GM21367 (cell line): Measurements from ENCODE around the gene TRIP6.
"Not testable (repeated sequence)": the region's sequence is repeated elsewhere in the genome, so short reads cannot be mapped to it uniquely, and the experiment has no call there.

Experiments
- ATAC-seq: cut with Tn5 transposase; IDR thresholded peaks from one replicate; pipeline ENCODE4 v1.9.1; 2021; ENCODE audit not compliant: unreplicated experiment

Gene TRIP6

DNA sequence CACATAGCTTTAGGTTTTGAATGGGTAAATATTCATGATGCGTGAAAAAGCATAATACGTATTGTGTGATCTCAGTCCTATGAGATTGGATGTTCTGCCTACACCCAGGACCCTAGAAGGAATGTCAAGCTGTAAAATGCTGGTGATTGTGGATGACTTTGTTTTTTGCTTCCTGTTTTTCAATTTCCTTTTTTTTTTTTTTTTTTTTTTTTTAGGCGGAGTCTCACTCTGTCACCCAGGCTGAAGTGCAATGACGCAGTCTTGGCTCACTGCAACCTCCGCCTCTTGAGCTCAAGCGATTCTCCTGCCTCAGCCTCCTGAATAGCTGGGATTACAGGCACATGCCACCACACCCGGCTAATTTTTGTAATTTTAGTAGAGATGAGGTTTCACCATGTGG, 43.3 kb downstream of the TRIP6 start:
- not testable (repeated sequence) for ATAC-seq

DNA sequence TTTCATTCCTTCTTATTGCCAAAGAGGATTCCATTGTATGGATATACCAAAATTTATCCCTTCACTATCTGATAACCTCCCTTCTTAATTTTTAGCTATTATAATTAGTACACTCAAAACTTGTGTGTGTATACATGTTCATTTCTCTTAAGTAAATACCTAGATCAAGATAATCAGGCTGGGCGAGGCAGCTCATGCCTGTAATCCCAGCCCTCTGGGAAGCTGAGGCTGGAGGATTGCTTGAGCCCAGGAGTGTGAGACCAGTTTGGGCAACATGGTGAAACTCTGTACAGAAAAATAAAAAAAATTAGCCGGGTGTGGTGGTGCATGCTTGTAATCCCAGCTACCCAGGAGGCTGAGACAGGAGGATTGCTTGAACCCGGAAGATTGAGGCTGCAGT, 44.3 kb downstream of the TRIP6 start:
- no peak for ATAC-seq

DNA sequence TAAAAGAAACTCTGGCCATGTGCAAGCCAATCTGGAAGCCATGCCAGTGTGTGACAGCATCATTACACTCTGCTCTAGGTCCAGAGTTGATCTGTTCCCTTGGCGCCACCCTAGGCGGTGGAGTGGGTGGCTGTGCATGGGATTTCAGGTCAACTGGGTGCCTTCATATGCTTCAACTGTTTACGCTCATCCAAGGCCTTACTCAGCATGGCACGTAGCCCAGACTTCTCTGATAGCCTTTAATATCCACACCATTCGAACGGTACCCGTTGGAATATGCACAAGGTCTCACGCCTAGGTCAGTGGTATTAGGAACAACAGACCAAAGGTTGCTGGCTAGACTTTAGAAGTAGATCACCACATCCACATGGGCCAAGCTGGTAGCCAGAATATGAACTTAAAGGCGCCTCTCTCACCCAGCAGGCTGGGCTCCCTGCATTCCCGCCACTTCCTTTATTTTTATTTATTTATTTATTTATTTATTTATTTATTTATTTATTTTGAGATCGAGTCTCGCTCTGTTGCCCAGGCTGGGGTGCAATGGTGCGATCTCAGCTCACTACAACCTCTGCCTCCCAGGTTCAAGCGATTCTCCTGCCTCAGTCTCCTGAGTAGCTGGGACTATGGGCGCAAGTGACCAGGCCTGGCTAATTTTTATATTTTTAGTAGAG, 47.2 kb downstream of the TRIP6 start:
- ATAC-seq: no peak

DNA sequence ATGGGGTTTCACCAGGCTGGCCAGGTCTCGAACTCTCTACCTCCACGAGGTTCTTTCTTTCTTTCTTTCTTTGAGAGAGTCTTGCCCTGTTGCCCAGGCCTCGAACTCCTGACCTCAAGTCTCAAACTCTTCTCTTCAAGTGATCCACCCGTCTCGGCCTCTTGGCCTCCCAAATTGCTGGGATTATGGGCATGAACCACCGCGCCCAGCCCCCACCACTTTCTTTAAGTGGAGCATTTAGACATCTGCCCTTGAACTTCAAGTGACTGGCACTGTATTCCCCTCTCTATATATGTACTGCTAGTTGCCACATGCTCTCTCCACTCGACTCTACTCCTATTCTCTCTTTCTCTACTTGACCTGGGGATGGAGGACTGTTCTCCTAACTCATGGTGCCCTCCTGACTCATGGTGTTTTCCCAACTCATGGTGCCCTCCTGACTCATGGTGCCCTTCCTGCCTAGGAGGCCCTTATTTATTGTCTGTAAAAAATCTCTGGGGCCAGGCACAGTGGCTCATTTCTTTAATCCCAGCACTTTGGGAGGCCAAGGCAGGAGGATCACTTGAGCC, 47.8 kb downstream of the TRIP6 start:
- ATAC-seq: no peak

DNA sequence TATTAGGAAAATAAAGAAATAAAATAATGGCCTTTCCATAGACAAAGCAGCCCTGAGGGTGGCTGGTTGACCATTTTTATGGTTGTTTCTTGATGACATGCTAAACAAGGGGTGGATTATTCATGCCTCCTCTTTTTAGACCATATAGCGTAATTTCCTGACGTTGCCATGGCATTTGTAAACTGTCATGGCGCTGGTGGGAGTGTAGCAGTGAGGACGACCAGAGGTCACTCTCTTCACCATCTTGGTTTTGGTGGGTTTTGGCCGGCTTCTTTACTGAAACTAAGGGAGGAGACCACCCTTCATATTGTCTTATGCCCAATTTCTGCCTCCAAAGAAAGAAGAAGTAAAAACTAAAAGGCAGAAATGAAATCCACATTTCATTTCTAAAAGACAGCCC, 52.1 kb downstream of the TRIP6 start:
- ATAC-seq: not testable (repeated sequence)

DNA sequence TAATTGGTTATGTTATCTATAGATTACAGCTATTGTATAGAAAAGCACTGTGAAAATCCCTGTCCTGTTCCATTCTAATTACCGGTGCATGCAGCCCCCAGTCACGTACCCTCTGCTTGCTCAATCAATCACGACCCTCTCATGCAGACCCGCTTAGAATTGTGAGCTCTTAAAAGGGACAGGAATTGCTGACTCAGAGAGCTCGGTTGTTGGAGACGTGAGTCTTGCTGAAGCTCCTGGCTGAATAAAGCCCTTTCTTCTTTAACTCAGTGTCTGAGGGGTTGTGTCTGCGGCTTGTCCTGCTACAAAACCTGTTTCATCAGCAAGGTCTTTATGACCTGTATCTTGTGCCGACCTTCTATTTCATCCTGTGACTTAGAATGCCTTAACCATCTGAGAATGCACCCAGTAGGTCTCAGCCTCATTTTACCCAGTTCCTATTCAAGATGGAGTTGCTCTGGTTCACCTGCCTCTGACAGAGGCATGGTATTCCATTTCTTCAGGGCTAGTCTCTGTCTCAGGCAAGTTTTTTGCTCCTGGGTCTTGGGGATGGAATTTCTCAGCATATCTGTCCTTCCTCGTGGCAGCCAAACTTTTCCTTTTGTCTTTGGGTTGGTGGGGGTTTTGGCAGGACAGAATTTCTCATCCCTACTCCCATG, 52.7 kb downstream of the TRIP6 start:
- ATAC-seq: not testable (repeated sequence)

DNA sequence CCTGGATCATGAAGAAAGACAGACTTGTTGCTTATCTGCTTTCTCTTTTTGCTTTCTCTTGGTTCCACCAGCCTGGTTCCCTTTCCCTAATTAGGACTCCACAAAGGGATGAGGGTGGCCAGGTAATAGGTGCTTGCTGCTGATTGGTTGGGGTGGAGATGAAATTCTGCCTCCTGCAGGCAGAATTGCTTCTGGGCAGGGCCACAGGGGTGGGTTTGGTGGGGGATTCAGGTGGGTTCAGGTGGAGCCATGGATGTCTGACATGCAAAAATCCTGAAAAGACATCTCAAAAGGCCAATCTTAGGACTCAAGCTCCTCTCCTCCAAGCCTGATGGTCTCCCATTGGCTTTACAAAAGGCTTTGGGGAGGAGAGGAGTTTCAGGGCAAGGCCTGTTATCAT, 53.9 kb downstream of the TRIP6 start:
- no peak for ATAC-seq
